GM21367 (cell line): Measurements from ENCODE around the gene MCC.

Experiments
- ATAC-seq: cut with Tn5 transposase; IDR thresholded peaks from one replicate; pipeline ENCODE4 v1.9.1; 2021; ENCODE audit not compliant: unreplicated experiment

Gene MCC

GRCh38 chr5:113042491-113043243 is 445.6 kb downstream of the MCC start:
- ATAC-seq: no peak

- no peak for ATAC-seq
Measured at GRCh38 chr5:113040672-113041260, 447.5 kb downstream of the MCC start.

DNA sequence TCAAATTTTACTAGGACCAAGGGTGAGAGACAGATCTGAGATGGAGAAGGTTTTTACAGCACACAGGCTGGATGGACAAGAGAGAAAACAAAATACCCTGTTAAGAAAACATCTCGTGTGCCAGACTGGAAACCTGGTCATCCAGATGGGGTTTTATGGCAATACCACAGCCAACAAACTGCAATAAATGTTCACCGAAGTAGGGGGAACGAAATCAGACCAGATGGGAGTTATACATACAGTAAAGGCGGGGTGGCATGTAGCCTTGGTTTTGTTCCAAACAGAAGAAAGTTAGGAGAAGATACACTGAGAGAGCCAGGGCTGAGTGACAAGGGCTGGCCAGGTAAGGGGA is 448.3 kb downstream of the MCC start:
- ATAC-seq: no peak

DNA sequence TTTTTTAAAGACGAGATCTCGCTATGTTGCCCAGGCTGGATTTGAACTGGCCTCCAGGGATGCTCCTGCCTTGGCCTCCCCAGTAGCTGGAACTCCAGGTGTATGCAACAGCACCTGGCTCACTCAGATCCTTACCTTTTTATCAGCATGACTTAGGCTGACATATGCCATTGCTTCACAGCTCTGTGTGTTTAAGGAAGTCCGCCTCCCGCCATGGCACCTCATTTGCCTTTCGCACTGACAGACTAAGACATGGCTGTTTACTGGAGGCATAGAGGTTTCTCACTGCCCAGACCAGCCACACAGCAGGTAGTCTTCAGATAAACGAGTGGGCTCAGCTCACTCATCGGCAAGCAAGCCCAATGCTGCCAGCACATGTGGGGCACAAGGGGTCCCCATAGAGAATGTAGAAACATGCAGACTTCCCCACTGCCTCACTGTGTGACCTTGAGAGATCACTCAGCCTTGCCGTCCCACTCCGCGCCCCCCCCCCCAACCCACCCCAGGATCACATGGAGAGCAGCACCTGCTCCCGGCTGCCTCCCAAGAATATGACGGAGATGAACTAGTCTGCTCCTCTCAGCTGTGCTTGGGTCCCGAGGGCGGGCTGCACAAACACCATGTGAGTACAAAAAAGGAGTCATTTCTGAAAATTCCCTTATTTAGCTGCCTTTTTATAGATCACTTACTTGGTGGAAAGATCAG is 448.9 kb downstream of the MCC start:
- ATAC-seq: no peak

GRCh38 chr5:113038714-113039113 is 449.5 kb downstream of the MCC start:
- ATAC-seq: no peak

DNA sequence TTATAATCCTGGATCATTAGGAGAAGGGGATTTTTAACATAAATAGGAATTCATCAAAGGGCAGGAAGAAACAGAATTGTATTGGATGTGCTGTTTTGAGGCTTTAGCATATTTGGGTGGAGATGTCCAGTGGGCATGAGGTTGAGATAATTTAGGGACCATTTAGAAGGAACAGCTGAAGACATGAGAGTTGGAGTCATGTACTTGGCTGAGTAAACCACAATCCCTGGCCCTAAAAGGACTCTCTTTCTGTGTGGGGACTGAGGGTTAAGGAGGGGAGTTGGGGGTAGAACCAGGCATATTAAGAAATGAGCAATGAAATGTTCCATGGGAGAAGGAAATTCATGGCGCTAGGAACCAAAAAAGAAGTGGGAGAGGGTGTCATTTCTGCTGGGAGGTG is 450.1 kb downstream of the MCC start:
- no peak for ATAC-seq

DNA sequence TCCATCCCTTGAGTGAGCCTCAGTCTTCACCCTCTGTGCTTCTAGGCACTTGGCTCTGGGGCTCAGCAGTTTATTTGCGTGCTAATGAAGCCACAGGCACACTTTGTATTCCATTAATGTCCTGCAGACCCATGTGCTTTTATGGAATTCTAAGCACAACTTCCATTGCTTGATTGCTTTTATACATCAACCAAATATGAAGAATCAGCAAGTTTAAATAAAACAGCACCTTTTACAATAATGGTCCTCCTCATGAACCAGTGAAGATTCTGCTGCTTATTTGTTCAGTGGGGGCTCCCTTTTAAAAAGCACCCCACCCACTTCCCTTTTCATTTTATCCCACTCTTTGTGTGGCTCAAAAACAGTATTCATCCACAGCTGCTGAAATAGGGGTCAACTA is 451.4 kb downstream of the MCC start:
- ATAC-seq: no peak

GRCh38 chr5:113036321-113036720 is 451.9 kb downstream of the MCC start:
- no peak for ATAC-seq

- ATAC-seq: no peak
Measured at GRCh38 chr5:113035096-113035495, 453.2 kb downstream of the MCC start.

- no peak for ATAC-seq
Measured at GRCh38 chr5:113034182-113034773, 454.0 kb downstream of the MCC start.

- ATAC-seq: no peak
Measured at GRCh38 chr5:113031557-113031956, 456.7 kb downstream of the MCC start.

GRCh38 chr5:113031104-113031503 is 457.1 kb downstream of the MCC start:
- no peak for ATAC-seq

- no peak for ATAC-seq
Measured at GRCh38 chr5:113029614-113030013, 458.6 kb downstream of the MCC start.

- no peak for ATAC-seq
Measured at GRCh38 chr5:113027431-113027830, 460.8 kb downstream of the MCC start.

DNA sequence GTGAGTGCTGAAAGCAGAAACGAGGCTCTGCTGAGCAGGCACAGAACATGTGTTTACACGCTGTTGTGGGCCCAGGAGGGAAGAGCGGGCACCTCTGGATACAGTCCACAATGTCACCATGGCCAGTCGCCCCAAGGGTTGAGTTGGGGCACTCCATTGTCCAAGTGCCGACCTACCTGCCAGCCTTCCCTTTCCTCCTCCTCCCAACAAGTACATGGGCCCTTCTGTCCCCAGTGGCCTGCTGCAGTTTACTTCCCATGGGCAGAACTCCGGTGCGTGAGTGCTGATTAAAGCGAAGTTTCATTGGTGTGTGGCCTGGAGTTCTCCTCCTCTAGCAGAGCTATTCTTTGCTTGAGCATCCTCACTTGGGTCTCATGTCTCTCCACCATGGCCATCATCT is 461.2 kb downstream of the MCC start:
- no peak for ATAC-seq

- no peak for ATAC-seq
Measured at GRCh38 chr5:113026211-113026610, 462.0 kb downstream of the MCC start.

GRCh38 chr5:113025596-113025995 is 462.7 kb downstream of the MCC start:
- ATAC-seq: no peak

DNA sequence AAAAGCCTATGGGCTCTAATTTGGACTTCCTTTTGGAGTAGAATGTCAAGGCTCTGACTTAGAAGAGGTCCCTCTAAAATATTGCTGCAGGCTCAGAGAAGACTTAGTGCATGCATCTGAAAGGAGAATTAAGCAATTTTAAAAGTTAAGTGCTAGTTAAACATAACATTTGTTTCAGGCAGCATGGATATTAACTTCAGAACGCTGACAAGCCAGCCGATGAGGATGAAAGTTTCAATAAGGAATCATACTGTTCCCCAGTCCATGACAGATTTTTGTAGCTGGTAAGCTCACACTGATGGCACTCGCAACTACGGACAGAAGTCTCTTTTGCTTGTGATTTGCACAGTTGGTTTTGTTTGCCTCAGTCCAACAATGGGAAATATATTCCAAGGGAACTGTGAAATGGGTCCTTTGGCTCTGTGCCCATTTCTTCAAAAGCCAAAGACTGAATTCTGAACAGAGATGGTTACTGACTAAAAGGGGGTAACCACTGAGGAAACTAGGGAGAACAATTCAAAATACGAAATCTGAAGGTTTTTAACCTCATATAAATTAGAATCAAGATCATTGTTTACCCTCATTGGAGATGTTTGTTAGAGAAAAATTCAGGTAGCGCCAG is 464.1 kb downstream of the MCC start:
- no peak for ATAC-seq

GRCh38 chr5:113022661-113023060 is 465.6 kb downstream of the MCC start:
- ATAC-seq: peak; percentile 77

DNA sequence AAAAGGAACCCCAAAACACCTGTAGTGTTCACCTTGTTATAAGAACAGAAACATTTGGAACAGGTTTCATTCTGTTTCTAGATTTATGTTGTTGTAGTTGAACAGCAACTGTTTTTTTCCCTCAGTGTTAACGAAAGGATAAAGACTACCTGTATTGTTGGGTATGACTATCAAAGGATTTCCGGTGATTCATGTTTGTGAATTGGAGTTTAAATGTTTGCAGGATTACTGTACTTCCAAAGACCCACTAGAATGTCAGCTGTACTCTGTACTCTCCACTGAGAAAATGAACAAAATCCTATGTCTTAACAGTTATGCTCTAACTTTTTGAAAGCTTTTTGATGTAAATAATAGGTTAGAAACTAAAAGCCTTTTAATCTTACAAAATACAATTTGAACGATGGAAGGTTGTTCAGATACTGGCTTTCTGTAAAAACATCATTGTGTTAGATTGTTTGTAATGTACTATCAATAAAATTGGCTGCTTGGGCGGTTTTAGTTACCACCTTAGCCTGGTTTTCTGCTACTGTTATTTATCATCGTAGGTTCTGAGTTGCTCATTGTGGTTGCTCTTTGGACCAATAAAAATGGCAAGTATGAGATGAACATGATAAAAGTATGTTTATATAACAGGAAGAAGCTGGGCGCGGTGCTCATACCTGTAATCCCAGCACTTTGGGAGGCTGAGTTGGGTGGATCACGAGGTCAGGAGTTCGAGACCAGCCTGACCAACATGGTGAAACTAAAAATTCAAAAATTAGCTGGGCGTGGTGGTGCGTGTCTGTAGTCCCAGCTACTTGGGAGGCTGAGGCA is 467.6 kb downstream of the MCC start:
- no peak for ATAC-seq
